ENCODE measurements around the gene EHBP1.

Gene EHBP1

GRCh38 chr2:62662131-62662530, 43.4 kb upstream of the EHBP1 start:
- no peak for DNase-seq (ENCODE audit: low read depth)
- no peak overlapping the region for H3K4me3 ChIP-seq (ENCODE audit: low read length)
- TF ChIP-seq, protein P1, sequence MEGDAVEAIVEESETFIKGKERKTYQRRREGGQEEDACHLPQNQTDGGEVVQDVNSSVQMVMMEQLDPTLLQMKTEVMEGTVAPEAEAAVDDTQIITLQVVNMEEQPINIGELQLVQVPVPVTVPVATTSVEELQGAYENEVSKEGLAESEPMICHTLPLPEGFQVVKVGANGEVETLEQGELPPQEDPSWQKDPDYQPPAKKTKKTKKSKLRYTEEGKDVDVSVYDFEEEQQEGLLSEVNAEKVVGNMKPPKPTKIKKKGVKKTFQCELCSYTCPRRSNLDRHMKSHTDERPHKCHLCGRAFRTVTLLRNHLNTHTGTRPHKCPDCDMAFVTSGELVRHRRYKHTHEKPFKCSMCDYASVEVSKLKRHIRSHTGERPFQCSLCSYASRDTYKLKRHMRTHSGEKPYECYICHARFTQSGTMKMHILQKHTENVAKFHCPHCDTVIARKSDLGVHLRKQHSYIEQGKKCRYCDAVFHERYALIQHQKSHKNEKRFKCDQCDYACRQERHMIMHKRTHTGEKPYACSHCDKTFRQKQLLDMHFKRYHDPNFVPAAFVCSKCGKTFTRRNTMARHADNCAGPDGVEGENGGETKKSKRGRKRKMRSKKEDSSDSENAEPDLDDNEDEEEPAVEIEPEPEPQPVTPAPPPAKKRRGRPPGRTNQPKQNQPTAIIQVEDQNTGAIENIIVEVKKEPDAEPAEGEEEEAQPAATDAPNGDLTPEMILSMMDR (IDR thresholded peaks at IDR 0.05; ENCODE audit: insufficient read depth, low read depth, low read length, missing control alignments) = no peak

DNA sequence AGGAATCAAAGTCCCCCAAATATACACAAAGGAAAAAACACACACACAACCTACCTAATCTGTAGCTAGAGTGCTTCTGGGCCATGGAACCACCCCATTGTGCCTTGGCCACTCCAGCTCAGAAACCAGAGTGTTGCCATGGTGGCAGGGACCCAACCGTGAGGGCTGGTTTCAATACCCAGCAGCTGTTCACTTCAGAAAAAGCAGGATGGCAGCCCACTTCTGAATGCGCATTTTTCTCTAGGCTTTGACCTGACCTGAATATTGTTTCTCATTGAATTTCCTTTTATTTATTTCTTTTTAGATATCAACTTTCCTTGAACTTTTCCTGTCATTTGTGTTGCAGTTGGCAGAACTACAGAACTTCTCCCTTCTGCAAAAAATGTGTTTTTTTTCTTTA, 43.0 kb upstream of the EHBP1 start:
- no peak for DNase-seq (ENCODE audit: low read depth)
- no peak overlapping the region for H3K4me3 ChIP-seq (ENCODE audit: low read length)
- TF ChIP-seq, protein P1 (IDR thresholded peaks at IDR 0.05; ENCODE audit: insufficient read depth, low read depth, low read length, missing control alignments) = no peak

DNA sequence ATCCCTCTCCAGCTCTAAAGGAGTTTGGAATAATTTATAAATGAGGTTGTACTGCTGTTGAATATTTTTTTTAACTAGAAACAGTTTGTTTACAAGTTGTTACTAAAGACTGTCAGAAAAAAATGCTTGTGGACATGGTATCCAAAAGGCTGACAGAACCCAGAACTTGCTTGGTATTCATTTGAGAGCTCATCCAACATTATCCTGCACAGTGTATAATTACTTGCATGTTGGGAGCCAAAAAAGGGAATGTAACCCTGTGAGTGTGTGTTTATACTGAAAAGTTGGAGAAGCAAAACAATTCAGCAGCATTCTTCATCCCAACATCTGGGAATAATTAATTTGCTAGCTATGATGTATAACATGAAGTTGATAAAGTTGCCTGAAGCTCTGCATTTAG, 42.1 kb upstream of the EHBP1 start:
- no peak overlapping the region for H3K4me3 ChIP-seq (ENCODE audit: low read length)
- TF ChIP-seq, protein P1 (IDR thresholded peaks at IDR 0.05; ENCODE audit: insufficient read depth, low read depth, low read length, missing control alignments) = no peak
- no peak for DNase-seq (ENCODE audit: low read depth)

- no peak overlapping the region for H3K4me3 ChIP-seq (ENCODE audit: low read length)
- TF ChIP-seq, protein P1 (IDR thresholded peaks at IDR 0.05; ENCODE audit: insufficient read depth, low read depth, low read length, missing control alignments) = no peak
- peak; percentile 39 for DNase-seq (ENCODE audit: low read depth)
Observed at GRCh38 chr2:62663920-62664795, 41.4 kb upstream of the EHBP1 start.

DNA sequence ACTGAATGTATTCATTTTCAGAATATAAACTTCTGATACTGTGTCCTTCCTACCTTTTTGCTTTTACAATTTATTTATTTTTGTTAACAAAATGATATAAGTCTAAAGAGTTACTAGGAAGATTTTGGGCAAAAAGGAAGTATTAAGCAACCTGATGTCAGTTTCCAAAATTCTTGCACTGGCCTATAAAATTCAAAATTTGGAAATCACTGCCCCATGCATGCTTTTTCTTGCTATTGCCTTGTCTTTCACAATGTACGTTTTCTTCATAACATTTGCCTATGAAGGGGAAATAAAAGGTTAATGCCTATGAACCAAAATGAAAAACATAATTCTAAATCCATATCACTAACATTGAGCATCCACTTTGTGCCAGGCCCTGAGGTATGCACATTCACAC, 40.1 kb upstream of the EHBP1 start:
- TF ChIP-seq, protein P1 (IDR thresholded peaks at IDR 0.05; ENCODE audit: insufficient read depth, low read depth, low read length, missing control alignments) = no peak
- H3K4me3 ChIP-seq (ENCODE audit: low read length) = no peak overlapping the region
- DNase-seq (ENCODE audit: low read depth) = no peak

GRCh38 chr2:62669180-62669579, 36.3 kb upstream of the EHBP1 start:
- TF ChIP-seq, protein P1 (IDR thresholded peaks at IDR 0.05; ENCODE audit: insufficient read depth, low read depth, low read length, missing control alignments) = no peak
- no peak overlapping the region for H3K4me3 ChIP-seq (ENCODE audit: low read length)
- DNase-seq (ENCODE audit: low read depth) = no peak

DNA sequence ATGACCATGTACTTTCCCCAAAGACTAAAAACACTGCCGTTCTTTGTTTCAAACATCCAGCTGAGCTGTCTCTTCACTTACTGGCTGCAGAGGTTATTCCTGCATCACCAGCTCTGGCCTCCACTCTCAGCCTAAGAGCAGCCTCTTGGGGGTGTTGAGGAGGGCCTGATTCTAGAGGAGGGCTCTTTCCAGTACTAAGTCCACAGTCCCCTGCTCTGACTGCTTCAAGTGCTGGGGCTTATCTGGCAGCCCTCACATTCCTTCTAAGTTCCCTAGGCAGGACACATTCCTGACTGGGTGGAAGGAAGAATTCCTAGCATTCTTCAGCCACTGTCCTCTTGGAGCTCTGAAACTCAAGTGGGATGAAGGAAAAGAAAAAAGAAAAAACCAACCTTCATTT, 32.9 kb upstream of the EHBP1 start:
- DNase-seq (ENCODE audit: low read depth) = no peak
- TF ChIP-seq, protein P1 (IDR thresholded peaks at IDR 0.05; ENCODE audit: insufficient read depth, low read depth, low read length, missing control alignments) = no peak
- H3K4me3 ChIP-seq (ENCODE audit: low read length) = no peak overlapping the region
